Panc1 (cell line): ENCODE results near the gene PLCXD1. TPM values are rescaled to one million over a fixed set of nuclear protein-coding genes. Genes with fewer than 3 reads are reported as not detected.

Experiments used
- ATAC-seq: fragments of 200-7000 bp; cut with Tn5 transposase; 2 replicates; pipeline ENCODE4 v1.9.1; 2020; ENCODE audit warnings: mild to moderate bottlenecking, moderate library complexity
- BruUV-seq: library from RNA; stranded (reverse); fragments of 400-500 nt; replicated peaks from 2 replicates; lab custom pipeline; 2021; lab: Mats Ljungman, UMichigan
- CTCF ChIA-PET: fragments of 300-600 bp; sonication (Branson Sonifier 250); formaldehyde crosslinking; loops from one replicate; lab custom pipeline; 2022; ENCODE audit warnings: antibody characterized with exemption; lab: Charles Lee
- POLR2A ChIA-PET: fragments of 300-600 bp; sonication (Branson Sonifier 250); formaldehyde crosslinking; loops from one replicate; lab custom pipeline; 2022; ENCODE audit warnings: antibody characterized with exemption; lab: Charles Lee
- DNase-seq: peaks from one replicate; pipeline ENCODE4 v3.0.0-alpha.2; 2010; ENCODE audit warnings: low read depth, low spot score
- H3K27ac ChIP-seq: 2 replicates; pipeline ENCODE4 v1.5.1; 2011; ENCODE audit warnings: mild to moderate bottlenecking, low read length, inconsistent platforms
- H3K27me3 ChIP-seq: fragments of 200-500 bp; sonication (Bioruptor generic); 2 replicates; pipeline ENCODE4 v1.6.0; 2014; ENCODE audit warnings: low read length, inconsistent platforms; ENCODE audit not compliant: control insufficient read depth, insufficient read depth
- H3K36me3 ChIP-seq: fragments of 200-500 bp; sonication (Bioruptor generic); 2 replicates; pipeline ENCODE4 v1.5.1; 2014; ENCODE audit warnings: inconsistent platforms, mild to moderate bottlenecking, low read length, moderate library complexity; ENCODE audit not compliant: control insufficient read depth, insufficient read depth
- H3K4me1 ChIP-seq: 2 replicates; pipeline ENCODE4 v1.5.1; 2011; ENCODE audit warnings: inconsistent platforms, mild to moderate bottlenecking, low read length, moderate library complexity; ENCODE audit not compliant: control insufficient read depth, insufficient read depth
- H3K4me3 ChIP-seq, 2 experiments: 2 replicates each; pipeline ENCODE4 v1.5.1; 2011 to 2012; ENCODE audit warnings: low read depth in 2 of 2, low read length in 2 of 2, mild to moderate bottlenecking in 2 of 2, inconsistent platforms in 1 of 2, moderate library complexity in 1 of 2
- H3K9me3 ChIP-seq: fragments of 200-500 bp; sonication (Bioruptor generic); 2 replicates; pipeline ENCODE4 v1.5.1; 2014; ENCODE audit warnings: low read depth, mild to moderate bottlenecking, inconsistent platforms, low read length, moderate library complexity; ENCODE audit not compliant: control insufficient read depth, insufficient read depth
- CTCF ChIP-seq: fragments of 450-650 bp; IDR thresholded peaks from 2 replicates; pipeline ENCODE4 v1.5.1; 2017; ENCODE audit warnings: mild to moderate bottlenecking
- POLR2AphosphoS5 ChIP-seq: IDR thresholded peaks from 2 replicates; pipeline ENCODE4 v1.6.1; 2012; ENCODE audit warnings: mild to moderate bottlenecking, low read depth, low read length, moderate library complexity
- REST ChIP-seq, 2 experiments: IDR thresholded peaks; 2 replicates each; pipeline ENCODE4 v1.6.1; 2011 to 2012; ENCODE audit warnings: low read depth in 2 of 2, control low read depth in 1 of 2, low read length in 1 of 2, mild to moderate bottlenecking in 1 of 2, moderate library complexity in 1 of 2; ENCODE audit not compliant: insufficient read depth in 1 of 2
- SIN3A ChIP-seq: IDR thresholded peaks from 2 replicates; pipeline ENCODE4 v1.6.1; 2012; ENCODE audit warnings: low read depth, mild to moderate bottlenecking, low read length, moderate library complexity, borderline replicate concordance; ENCODE audit not compliant: insufficient read depth
- TCF7L2 ChIP-seq: IDR thresholded peaks from 2 replicates; pipeline ENCODE4 v1.6.1; 2011; ENCODE audit warnings: mild to moderate bottlenecking, low read depth, low read length, inconsistent platforms
- in situ Hi-C: cut with HindIII; loops from 2 replicates; pipeline ENCODE4 v1.10.0; 2016; ENCODE audit warnings: low sequenced_read_pairs, low pct_unique_long_range_greater_than_20kb
- intact Hi-C: fragments of 100-400 bp; cut with micrococcal nuclease; formaldehyde crosslinking; loops from one replicate; pipeline ENCODE4 v1.10.0; 2022; ENCODE audit not compliant: unreplicated experiment
- total RNA-seq: library from RNA; stranded (reverse); gene quantifications from one replicate; pipeline ENCODE4 v1.2.1, GENCODE V29; 2021; ENCODE audit not compliant: unreplicated experiment

The PLCXD1 gene
- total RNA-seq, 1 experiment from 2014 or later, result 54.9 TPM

- H3K27me3 ChIP-seq, result no peaks in the 10 kb centered on the region
- H3K9me3 ChIP-seq, result no peaks in the 10 kb centered on the region
- H3K4me1 ChIP-seq, result no peaks in the 10 kb centered on the region
- no TSS peak for BruUV-seq
- no peaks in the 10 kb centered on the region for H3K36me3 ChIP-seq
- no peak for TF ChIP-seq TCF7L2
- no peak for TF ChIP-seq SIN3A
- TF ChIP-seq CTCF, result no peak
- TF ChIP-seq REST (IDR thresholded peaks at IDR 0.05; ENCODE audit: insufficient read depth in 1 of 2, low read depth in 2 of 2, low read length in 1 of 2), result no peak
- TF ChIP-seq POLR2AphosphoS5, result no peak
- H3K27ac ChIP-seq, result no peak overlapping the region
- ChIA-PET CTCF (no interaction called here), POLR2A (no interaction called here)
- intact Hi-C loops (no loop called here), in situ Hi-C loops (no loop called here)
- ATAC-seq (no peak), DNase-seq (no peak)
- H3K4me3 ChIP-seq, result no peak overlapping the region
Measured at GRCh38 chrX:340121-340520, 58.9 kb downstream of the PLCXD1 start.

GRCh38 chrX:340641-341423 is 59.7 kb downstream of the PLCXD1 start:
- ATAC-seq, result no peak
- H3K4me3 ChIP-seq, result no peak overlapping the region
- no peaks in the 10 kb centered on the region for H3K9me3 ChIP-seq
- intact Hi-C loops (no loop called here), in situ Hi-C loops (no loop called here)
- no peak for DNase-seq
- no peak overlapping the region for H3K27ac ChIP-seq
- POLR2A ChIA-PET, result no interaction called here
- no TSS peak for BruUV-seq
- H3K27me3 ChIP-seq, result no peaks in the 10 kb centered on the region
- TF ChIP-seq CTCF, result no peak
- no peak for TF ChIP-seq SIN3A
- no peak for TF ChIP-seq TCF7L2
- TF ChIP-seq POLR2AphosphoS5, result no peak
- no peak for TF ChIP-seq REST (IDR thresholded peaks at IDR 0.05; ENCODE audit: insufficient read depth in 1 of 2, low read depth in 2 of 2, low read length in 1 of 2)
- CTCF ChIA-PET, result no interaction called here
- H3K4me1 ChIP-seq, result no peaks in the 10 kb centered on the region
- H3K36me3 ChIP-seq, result no peaks in the 10 kb centered on the region
